Skin of body (tissue), 2 donors: ENCODE measurements around the gene TBCE. TPM values are rescaled to one million over a fixed set of nuclear protein-coding genes. Genes with fewer than 3 reads are reported as not detected.

ENCODE experiments used
- DNase-seq: peaks from one replicate; lab custom pipeline; 2025; lab: John Stamatoyannopoulos, UW
- total RNA-seq: library from RNA; depleted of rRNA; stranded (reverse); fragments of >200 nt; gene quantifications from one replicate; pipeline ENCODE4 v1.2.3, GENCODE V29; 2014

TBCE gene
- 25.8 TPM for total RNA-seq

- DNase-seq = peak; percentile 91
Observed at GRCh38 chr1:235367000-235367908, at the start of gene TBCE. TSS of gene TBCE (plus strand) at chr1:235367427. CDS start at chr1:235380050, 12,623 bp downstream.

- no peak for DNase-seq
Observed at GRCh38 chr1:235319255-235319654, 48.0 kb upstream of the TBCE start.

- DNase-seq = no peak
Observed at GRCh38 chr1:235320521-235321179, 46.6 kb upstream of the TBCE start.

- DNase-seq = no peak
Observed at GRCh38 chr1:235324296-235324695, 42.9 kb upstream of the TBCE start.

- no peak for DNase-seq
Observed at GRCh38 chr1:235325139-235325538, 42.1 kb upstream of the TBCE start.

GRCh38 chr1:235325854-235326253 is 41.4 kb upstream of the TBCE start:
- DNase-seq = no peak

GRCh38 chr1:235326719-235327558 is 40.3 kb upstream of the TBCE start:
- no peak for DNase-seq

- peak; percentile 56 for DNase-seq
Observed at GRCh38 chr1:235327559-235328270, 39.5 kb upstream of the TBCE start, which contains the start of gene ARID4B. TSS of gene ARID4B (minus strand) at chr1:235328179. CDS start at chr1:235326919, 1,260 bp downstream.

GRCh38 chr1:235328271-235329138 is 38.7 kb upstream of the TBCE start, which contains the start of gene GGPS1:
TSS of gene GGPS1 (plus strand) at chr1:235328570. CDS start at chr1:235335265, 6,695 bp downstream.
- DNase-seq = peak; percentile 100

GRCh38 chr1:235329139-235329902 is 37.9 kb upstream of the TBCE start:
- no peak for DNase-seq

- no peak for DNase-seq
Observed at GRCh38 chr1:235330918-235331285, 36.3 kb upstream of the TBCE start.

- DNase-seq = no peak
Observed at GRCh38 chr1:235331401-235331800, 35.8 kb upstream of the TBCE start.

- no peak for DNase-seq
Observed at GRCh38 chr1:235336903-235337302, 30.3 kb upstream of the TBCE start.

GRCh38 chr1:235339746-235340145 is 27.5 kb upstream of the TBCE start:
- no peak for DNase-seq

GRCh38 chr1:235341334-235341733 is 25.9 kb upstream of the TBCE start:
- no peak for DNase-seq

GRCh38 chr1:235342039-235342438 is 25.2 kb upstream of the TBCE start:
- DNase-seq = no peak

GRCh38 chr1:235342471-235342870 is 24.8 kb upstream of the TBCE start:
- no peak for DNase-seq

- DNase-seq = no peak
Observed at GRCh38 chr1:235343726-235344125, 23.5 kb upstream of the TBCE start.

GRCh38 chr1:235351441-235351840 is 15.8 kb upstream of the TBCE start:
- DNase-seq = peak; percentile 2
